GM19035 (cell line): ENCODE data around the gene PARP3.
A peak's percentile ranks its signal among the peaks of the same experiment; 100 is the strongest.

Experiments used
- ATAC-seq: cut with Tn5 transposase; IDR thresholded peaks from one replicate; pipeline ENCODE4 v1.9.1; 2021; ENCODE audit not compliant: unreplicated experiment

The PARP3 gene

DNA sequence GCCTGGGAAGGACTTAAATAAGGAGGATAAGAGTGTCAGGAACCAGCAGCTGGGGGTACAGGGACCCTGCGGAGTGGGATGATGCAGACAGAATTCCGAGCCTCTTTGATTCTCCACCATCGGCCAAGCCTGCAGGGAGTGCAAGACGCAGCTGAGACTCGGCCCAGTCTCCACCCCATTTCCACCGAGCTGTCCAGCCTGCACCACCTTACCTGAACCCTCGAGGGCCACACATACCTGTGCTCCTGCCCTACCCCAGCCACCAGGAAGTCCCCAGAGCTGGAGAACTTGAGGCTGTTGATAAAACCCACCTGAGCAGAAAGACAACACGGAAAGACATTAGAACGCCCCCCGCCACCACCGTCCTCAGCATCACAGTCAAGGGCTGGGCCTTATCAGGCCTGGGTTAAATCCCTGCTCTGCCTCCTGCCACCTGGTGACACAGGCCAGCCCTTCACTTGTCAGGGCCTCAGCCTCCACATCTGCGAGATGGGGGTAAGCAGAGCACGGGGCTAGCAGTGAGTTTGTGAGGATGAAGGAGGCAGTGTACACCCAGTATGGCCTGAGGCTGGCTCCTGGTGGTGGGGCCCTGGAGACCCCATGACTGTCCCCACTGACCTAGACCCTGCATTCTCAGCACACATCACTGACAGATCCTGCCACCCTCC, 8.6 kb upstream of the PARP3 start:
- no peak for ATAC-seq

DNA sequence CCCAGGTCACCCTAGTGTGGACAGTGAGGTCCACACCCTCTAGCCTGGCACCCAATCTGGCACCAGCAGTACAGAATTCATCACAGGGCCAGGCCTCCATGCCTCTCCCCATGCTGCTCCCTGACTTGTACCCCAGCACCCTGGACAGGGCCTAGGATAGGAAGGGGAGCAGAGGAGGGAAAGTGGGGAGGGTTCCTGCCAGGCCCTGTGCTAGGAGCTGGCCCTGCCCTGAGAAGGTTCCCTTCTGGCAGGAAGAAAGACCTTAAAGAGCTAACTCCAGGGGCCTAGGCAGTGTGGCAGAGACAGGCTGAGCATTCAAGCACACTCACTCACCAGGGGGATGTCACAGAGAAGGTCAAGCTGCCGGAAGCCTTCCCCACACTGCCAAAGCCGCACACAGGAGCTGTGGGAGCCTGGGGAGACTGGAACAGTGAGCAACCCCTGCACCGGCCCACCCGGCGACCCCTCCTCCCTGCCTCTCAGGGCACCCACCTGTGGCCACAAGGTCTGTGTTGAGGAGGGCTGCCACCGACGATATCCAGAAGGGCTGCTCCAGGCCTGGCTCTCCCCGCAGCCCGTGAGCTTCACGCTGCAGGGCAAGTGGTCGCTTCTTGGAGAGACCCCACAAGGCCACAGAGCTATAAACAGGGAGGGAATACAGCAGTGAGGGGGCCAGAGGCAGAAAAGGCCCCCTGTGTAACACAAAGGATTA, 7.9 kb upstream of the PARP3 start:
- no peak for ATAC-seq

DNA sequence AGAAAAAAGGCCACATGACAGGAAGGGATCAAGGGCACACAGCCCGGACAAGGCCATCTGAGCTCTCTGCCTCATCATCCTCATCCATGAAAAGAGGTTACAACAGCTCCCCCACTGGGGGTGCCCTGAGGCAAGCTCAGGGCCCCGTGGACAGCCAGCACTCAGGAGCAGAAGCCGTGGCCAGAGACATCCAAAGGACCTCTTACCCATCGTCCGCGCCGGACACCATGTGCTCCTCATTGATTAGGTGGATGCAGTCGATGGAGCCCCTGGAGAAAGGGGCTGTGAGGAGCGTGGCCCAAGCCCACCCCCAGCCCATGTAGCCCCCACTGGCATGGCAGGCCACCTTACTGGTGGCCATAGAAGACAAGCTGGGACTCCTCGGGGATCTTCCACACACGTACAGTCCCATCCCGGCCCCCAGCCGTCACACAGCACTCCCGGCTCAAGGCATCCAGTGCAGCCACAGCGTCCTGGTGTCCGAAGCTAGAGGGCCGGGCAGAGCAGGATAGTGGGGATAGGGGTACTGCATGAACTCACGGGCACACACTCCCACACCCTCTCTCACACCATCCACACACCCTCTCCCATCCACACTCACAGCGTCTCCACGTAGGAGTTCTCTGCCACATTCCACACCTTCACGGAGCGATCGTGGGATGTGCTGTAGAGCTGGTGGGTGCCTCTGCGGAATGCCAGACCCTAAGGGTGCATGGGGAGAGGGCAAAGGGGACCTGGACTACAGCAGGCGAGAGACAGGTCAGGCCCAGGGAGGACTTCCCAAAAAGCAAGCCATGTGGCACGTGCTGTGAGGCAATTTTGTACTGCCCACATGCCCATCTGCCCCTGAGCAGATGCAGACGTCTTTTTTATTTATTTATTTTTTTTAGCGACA, 6.9 kb upstream of the PARP3 start:
- no peak for ATAC-seq

DNA sequence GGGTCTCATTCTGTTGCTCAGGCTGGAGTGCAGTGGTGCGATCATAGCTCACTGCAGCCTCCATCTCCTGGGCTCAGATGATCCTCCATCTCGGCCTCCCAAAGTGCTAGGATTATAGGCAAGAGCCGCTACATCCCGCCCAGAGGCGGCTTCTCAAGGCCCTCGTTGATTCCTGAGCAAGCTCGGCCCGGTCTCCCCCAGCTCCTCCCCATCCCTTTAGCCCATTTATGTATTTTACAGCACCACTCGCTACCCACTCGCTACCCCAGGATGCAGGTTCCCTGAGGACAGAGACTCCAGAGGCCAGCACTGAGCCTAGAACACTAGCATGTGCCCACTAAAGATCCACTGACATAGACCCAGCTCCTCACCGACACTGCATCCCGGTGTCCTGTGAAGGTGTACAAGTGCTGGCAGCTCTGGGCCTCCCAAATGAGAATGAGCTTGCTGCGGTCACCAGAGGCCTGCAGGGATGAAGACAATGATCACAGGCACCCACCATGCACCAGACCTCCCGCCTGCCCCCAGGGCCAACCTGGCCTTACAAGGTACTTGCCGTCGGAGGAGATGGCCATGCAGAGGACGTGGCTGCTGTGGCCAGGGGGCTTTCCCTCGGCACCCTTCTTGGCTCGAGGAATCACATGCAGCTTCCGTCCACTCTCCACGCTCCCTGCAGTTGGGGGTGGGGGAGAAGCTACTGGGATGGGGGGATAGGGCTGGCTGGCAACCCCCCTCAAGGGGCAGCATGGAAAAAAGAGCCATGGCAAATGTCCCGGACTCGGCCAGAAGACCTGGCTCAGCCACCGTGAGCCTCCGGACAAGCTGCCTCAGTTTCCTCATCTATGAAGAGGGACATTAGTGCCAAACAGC, 6.0 kb upstream of the PARP3 start:
- no peak for ATAC-seq

DNA sequence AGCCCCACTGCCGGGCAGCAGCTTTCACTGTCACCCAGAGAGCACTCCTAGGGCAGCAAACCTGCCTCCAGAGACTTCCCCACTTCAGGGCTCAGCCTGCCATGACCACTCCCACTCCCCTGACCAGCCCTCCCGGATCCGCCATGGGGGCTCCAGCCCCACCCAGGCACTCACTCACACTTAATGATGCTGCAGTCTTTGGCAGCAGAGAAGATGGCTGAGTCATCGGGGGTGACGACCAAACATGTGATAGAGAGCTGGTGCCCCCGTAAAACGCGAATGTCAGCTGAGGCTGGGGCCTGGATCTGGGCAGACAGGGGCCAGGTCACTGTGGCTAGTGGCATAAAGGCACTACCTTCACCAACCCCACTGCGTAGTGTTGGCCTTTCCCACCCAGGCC, 5.1 kb upstream of the PARP3 start:
- no peak for ATAC-seq

DNA sequence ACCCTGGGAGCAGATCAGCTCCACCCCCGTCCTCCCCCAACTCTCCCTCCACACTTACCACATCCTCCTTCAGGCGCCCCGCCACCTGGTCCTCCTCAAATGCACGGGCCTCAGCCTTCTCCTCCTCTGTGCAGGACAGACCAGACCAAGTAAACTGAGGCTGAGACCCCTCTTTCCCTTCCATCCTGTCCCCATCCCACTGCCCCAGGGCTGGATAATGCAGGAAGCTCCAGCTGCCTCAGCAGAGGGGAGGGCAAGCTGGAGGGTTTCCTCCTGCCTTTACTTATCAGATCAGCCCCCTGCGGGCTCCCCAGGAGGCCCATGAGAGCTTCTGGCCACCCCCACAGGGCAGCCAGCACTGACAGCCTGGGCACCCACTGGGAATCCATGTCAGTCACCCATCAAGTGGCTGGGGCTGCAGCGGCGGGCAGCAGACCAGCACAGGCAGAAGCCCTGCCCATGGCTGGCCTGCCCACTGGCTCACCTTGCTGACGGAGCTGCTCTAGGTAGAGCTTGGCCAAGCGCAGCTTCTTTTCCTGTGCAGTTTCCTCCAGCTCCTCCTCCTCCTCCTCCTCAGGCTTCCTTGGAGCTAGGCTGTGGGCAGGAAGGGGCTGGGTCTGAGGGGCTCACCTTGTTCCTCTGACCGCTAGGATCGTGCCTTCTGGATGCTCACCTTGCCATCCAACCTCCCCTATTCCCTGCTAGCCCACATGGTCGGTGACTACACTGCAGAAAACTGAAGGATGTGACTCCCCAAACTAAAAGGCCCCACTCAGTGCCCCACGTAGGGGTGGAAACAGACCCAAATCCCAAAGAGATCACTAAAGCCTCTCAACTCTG, 4.3 kb upstream of the PARP3 start:
- ATAC-seq = no peak

DNA sequence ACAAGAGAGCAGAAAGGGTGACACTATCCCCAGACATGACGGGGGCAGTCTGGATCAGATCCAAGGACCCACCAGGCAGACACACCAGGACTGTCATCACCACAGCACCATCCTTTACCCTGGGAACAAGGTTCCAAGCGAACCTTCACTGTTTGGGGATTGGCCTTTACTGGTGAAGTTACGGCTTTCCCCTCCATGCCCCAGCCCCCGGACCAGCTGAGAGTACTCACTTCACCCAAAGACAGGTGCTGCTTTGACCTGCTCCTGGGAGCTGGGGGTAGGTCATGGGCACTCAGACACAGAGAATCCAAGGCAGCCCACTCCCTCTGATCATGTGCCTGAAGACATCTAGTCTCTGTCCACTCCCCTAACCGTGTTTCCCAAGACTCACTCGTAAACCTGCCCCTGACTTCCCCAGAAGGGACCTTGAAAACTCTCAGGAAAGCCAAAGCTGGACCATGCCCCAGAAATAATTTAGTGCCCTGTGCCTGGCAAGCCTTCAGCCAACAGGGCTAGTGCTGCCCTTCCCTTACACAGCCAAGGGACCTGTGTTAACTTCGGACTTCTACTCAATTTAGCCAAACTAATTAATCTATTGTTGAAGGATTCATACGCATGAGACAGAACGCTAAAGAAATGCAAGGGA, 3.3 kb upstream of the PARP3 start:
- no peak for ATAC-seq

DNA sequence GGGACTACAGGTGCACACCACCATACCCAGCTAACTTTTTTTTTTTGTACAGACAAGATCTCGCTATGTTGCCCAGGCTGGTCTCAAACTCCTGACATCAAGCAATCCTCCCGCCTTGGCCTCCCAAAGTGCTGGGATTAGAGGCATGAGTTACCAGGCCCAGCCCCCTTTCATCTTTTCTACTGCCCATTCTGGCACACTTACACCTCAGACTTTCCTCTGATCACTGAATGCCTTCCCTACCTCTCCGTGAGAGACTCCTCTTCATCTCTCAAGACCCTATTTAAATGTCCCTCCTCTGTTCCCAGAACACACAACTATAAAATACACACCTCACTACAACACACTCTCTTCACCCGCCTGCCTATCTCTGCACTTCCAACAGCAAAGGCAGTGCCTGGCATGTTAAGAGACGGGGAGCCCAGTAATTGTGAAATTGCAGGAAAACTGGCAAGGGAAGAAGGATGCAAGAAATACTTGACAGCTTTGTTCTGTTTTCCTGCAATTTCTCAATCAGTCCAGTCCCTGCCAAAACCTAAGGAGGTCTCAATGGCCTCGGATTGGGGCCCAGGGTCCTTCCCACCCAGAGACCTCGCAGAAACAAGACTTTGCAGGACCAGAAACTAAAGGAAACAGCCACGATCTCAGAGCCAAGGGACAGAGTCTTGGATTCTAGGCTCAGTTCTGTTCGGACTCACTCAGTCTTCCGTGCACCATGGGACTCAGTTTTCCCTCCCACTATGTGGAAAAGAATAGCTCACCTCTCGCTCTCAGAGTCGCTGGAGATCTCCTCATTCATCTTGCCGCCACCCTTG, 1.3 kb upstream of the PARP3 start:
- no peak for ATAC-seq

DNA sequence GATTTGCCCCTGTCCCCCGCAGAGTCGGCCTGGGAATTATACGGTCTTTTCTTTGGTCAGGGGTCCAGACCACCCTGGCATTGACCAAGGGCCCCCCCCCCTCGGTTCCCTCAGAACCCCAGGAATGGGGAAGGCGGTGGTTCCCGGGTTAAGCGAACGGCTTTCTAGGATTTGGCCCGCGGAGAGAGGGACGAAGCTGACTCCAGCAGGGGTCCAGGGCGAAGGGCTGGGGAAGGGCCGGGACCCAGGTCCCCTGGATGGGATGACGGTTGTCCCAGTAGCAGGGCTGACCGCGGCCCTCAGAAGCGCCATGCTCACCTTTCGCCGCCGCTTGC, 733 bp upstream of the PARP3 start:
- no peak for ATAC-seq

DNA sequence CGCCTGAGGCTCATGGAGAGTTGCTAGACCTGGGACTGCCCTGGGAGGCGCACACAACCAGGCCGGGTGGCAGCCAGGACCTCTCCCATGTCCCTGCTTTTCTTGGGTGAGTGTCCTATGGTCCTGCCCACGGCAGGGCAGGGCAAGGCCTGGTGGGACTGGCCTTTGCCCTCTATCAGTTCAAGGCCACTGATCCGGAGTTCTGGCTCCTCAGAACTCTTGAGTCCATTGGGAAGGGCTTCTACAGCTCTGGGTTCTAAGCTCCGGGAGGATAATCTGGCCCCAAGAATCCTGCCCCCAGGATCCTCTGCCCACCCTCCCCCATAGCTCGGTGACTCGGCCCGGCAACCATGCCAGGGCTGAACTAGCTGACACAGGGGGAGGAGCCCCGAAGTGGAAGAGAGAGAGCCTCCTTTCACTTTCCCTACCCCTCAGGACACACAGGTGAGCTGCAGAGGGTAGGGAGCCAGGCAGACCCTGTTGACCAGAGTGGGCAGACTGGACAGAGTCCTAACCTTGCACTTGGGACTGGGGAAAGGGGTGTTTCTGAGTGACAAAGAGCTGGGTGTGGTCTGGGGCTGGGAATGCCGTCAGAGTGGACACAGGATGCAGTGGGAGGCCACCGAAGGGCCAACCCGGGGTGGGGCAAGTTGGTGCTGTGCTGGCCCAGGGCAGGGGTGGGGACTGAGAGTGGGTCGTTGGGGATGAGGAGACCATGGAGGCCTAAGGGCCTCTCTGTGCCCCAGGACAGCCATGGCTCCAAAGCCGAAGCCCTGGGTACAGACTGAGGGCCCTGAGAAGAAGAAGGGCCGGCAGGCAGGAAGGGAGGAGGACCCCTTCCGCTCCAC, 664 bp downstream of the PARP3 start:
- ATAC-seq = peak; percentile 33

DNA sequence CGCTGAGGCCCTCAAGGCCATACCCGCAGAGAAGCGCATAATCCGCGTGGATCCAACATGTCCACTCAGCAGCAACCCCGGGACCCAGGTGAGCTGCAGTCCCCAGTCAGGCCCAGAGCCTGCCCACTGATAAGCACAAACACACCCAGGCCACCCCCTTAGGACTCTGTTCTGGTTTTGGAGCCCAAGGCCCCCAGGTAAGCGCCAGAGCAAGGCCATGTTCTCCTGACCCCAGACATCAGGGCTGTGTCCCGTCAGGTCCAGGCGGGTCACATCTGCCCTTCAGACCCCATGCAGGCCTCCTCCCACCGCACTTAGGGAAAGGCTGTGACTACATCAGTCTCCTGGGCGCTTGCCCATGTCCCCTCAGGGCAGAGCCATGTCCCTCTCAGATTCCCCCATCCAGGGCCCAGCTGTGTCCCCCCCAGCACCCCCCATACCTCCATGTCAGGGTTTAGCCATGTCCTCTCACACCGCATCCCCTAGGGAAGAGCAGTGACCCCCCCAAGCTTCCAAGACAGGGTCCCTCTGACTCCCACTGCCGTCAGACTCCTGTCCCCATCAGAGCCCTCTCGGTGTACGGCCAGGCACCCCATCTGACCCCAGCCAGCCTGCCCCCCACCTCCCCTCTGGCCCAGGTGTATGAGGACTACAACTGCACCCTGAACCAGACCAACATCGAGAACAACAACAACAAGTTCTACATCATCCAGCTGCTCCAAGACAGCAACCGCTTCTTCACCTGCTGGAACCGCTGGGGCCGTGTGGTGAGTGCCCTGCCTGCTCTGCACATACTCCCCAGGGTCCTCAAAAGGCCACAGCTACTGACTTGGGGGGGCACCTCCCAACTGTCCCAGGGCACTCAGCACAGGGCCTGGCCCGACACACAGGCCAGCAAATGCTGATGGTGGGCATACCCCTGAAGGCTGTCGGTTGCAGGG, 1.6 kb downstream of the PARP3 start:
- ATAC-seq = no peak

DNA sequence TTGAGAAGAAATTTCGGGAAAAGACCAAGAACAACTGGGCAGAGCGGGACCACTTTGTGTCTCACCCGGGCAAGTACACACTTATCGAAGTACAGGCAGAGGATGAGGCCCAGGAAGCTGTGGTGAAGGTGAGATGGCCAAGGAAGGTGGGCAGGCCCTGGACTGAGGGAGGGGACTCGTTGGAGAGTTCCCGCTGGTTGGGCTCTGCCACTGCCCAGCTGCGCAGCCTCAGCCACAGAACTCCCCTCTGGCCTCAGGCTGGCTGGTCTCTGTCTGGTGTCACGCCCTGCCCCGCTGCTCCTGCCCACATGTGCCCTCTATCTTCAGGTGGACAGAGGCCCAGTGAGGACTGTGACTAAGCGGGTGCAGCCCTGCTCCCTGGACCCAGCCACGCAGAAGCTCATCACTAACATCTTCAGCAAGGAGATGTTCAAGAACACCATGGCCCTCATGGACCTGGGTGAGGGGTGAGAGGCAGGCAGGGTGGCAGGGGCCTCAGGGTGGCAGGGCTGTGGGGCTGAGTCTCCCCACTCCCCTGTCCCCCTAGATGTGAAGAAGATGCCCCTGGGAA, 2.4 kb downstream of the PARP3 start:
- no peak for ATAC-seq

DNA sequence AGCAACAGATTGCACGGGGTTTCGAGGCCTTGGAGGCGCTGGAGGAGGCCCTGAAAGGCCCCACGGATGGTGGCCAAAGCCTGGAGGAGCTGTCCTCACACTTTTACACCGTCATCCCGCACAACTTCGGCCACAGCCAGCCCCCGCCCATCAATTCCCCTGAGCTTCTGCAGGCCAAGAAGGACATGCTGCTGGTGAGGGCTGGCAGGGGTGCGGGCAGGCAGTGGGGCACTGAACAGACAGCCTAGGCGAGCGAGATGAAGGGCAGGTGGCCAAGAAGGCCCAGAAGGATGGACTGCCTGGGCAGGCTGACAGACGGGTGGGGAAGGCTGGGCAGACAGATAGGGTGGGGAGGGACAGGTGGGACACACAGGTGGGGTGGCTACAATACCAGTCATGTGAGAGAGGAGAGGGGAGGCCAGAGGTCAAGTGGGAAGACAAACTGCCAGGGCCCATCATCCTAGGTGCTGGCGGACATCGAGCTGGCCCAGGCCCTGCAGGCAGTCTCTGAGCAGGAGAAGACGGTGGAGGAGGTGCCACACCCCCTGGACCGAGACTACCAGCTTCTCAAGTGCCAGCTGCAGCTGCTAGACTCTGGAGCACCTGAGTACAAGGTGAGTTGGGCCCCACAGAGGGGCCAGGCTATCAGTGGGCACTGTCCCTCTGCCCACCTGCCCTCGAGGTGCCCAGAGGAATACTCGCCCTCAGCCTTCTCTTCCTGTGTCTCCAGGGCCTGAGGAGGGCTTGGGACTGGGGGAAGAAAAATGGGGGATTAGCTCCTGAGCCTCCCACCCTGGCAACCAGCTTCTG, 3.1 kb downstream of the PARP3 start:
- ATAC-seq = no peak

DNA sequence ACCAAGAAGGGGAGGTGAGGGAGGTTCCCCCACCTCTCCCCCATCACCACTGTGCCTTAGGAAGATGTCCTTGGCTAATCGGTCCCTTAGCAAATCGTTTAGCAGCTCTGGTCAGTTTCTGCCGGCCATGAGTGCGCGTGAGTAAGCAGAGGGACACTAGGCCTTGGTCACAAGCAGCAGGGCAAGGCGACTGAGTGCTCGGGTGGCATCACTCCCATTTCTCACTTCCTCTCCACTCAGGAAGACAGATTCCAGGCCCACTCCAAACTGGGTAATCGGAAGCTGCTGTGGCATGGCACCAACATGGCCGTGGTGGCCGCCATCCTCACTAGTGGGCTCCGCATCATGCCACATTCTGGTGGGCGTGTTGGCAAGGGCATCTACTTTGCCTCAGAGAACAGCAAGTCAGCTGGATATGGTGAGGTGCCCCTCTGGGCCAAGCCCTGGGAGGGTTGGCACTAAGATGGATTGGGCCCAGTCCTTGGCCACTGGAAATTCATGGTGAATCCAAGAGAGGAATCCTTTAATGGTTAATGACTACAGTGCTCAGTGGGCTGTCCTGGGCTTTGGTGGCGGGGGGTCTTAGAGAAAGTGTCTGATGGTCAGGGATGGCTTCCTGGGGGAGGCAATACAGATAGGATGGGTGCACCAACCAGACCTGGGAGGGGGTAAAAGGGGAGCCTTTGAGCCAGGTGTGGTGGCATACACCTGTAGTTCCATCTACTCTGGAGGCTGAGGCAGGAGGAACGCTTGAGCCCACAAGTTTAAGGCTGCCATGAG, 4.0 kb downstream of the PARP3 start:
- ATAC-seq = no peak

DNA sequence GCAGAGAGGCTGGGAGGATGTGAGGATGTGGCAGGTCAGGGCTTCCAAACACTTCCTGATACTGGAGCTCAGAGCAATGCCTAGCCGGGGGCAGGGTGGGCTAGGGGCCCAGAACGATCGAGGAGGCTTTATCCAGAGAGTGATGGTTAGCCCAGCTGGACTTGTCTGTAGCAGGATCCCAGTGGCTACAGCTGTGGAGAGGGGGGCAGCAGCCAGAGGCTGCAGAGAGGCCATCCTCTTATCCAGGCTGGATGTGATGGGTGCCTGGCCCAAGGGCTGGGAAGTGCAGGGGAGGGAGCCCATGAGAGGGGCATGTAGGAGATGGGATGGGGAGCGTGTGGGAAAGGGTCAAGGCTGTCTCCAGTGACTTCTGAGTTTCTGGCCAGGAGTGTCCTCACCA, 4.6 kb downstream of the PARP3 start:
- no peak for ATAC-seq
